Lung (tissue), 12 donors: ENCODE data around the gene ZBTB7B. TPM values are rescaled to one million over a fixed set of nuclear protein-coding genes. Genes with fewer than 3 reads are reported as not detected.

Experiments
- ATAC-seq: fragments of 200-7000 bp; cut with Tn5 transposase; one replicate; pipeline ENCODE4 v1.9.1; 2020; ENCODE audit warnings: moderate number of reproducible peaks; ENCODE audit not compliant: insufficient read depth, low FRiP score
- DNase-seq, 3 donors: peaks; one replicate each; pipeline ENCODE4 v3.0.0-alpha.2; 2013 to 2017
- H3K27ac ChIP-seq, 2 donors: one replicate each; pipeline ENCODE4 v1.5.1; 2013; ENCODE audit warnings: mild to moderate bottlenecking in 2 of 2, moderate library complexity in 2 of 2, control low read depth in 1 of 2, inconsistent platforms in 1 of 2, low read depth in 1 of 2, low read length in 1 of 2
- H3K27me3 ChIP-seq, 3 donors: one replicate each; pipeline ENCODE4 v1.5.1; 2013; ENCODE audit warnings: low read length in 2 of 3; ENCODE audit not compliant: control insufficient read depth in 3 of 3, insufficient read depth in 3 of 3
- H3K36me3 ChIP-seq, 4 donors: one replicate each; pipeline ENCODE4 v1.5.1; 2013; ENCODE audit warnings: low read length in 4 of 4, mild to moderate bottlenecking in 1 of 4, moderate library complexity in 1 of 4; ENCODE audit not compliant: control insufficient read depth in 4 of 4, insufficient read depth in 4 of 4
- H3K4me1 ChIP-seq, 5 donors: one replicate each; pipeline ENCODE4 v1.5.1; 2013; ENCODE audit warnings: low read length in 5 of 5, mild to moderate bottlenecking in 2 of 5, moderate library complexity in 1 of 5; ENCODE audit not compliant: control insufficient read depth in 5 of 5, insufficient read depth in 5 of 5
- H3K4me3 ChIP-seq: one replicate; pipeline ENCODE4 v1.5.1; 2013; ENCODE audit warnings: mild to moderate bottlenecking, control low read depth, moderate library complexity
- H3K9ac ChIP-seq, 2 donors: one replicate each; pipeline ENCODE4 v1.5.1; 2013; ENCODE audit warnings: low read length in 2 of 2, control low read depth in 1 of 2; ENCODE audit not compliant: insufficient read depth in 1 of 2
- H3K9me3 ChIP-seq, 4 donors: one replicate each; pipeline ENCODE4 v1.5.1; 2013; ENCODE audit warnings: low read length in 3 of 4, mild to moderate bottlenecking in 1 of 4, moderate library complexity in 1 of 4; ENCODE audit not compliant: control insufficient read depth in 4 of 4, insufficient read depth in 3 of 4
- CTCF ChIP-seq: IDR thresholded peaks from 2 replicates; pipeline ENCODE4 v1.5.1; 2012; ENCODE audit warnings: mild to moderate bottlenecking; ENCODE audit errors: control extremely low read depth, extremely low read depth
- WGBS, 2 donors: extraction: QIAGEN DNeasy Blood & Tissue Kit; methylation state at CpG; one replicate each; pipeline ENCODE4 v1.1.7; 2013; 5-methylcytosine and 5-hydroxymethylcytosine counted together
- polyA plus RNA-seq, 2 donors: library from polyadenylated mRNA; stranded (reverse); fragments of 200-250 nt; gene quantifications; one replicate each; pipeline ENCODE4 v1.2.1, GENCODE V29; 2013
- total RNA-seq, 2 donors: library from RNA; depleted of rRNA in 1 of 2; stranded (reverse); fragments of >200 nt in 1 of 2; gene quantifications; one replicate each; pipeline ENCODE4 v1.2.1, GENCODE V29; 2014 to 2021
- donor health status: control.
- donor health status: control.
- donor health status: Bipolar disorder and iron deficiency.
- donor health status: healthy.
- donor health status: DM: yes; HTN: yes; CAD: no.

Gene ZBTB7B
- total and polyA plus RNA-seq, 4 donors: 41.9 to 83.3 (median 55.2) TPM

- Histone ChIP-seq H3K9me3 (no peaks in the 10 kb centered on the region), H3K36me3 (peaks cover 0 to 20% (median 15%) of the 10 kb centered on the region in 4 donors), H3K4me3 (no peak overlapping the region), H3K27me3 (no peaks in the 10 kb centered on the region), H3K4me1 (peaks cover 8 to 44% (median 21%) of the 10 kb centered on the region in 5 donors), H3K9ac (no peak overlapping the region), H3K27ac (no peak overlapping the region)
- DNase-seq (no peak), ATAC-seq (no peak)
- WGBS, 2 donors: 93 to 95% methylated on average over 7 of the region's 7 CpGs
- no peak for TF ChIP-seq CTCF
These were observed 43.2 kb upstream of the ZBTB7B start for GRCh38 chr1:154959426-154959780.

DNA sequence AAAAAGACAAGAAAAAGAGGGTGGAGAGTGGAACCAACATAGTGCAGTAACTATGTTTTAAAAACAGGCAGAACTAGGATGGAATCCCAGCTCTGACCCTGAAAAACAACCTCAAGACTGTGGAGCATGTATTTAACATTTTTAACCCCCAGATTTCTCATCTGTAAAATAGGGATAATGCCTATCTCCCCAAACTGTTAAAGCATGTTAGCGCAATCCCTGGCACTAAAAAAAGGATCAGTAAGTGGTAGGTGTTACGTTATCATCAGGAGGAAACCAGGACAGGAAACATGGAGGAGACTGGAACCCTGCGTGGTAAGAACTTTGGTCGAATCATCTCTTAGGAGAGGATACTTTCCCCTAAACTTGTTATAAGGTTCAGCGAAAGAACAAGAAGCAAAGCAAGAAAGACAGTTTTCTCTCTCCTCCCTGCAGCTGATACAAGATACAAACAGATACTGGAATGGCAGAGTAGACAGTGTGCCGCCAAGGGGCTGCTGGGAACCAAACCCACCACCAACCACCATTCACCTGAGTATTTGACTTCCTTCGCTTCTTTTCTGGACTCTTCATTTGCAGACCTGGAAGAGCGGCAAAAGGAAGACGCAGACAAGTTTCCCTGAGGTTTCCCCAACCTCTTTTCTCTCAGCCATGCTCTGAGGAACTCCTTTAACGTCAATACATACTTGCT, 42.0 kb upstream of the ZBTB7B start:
- WGBS, 2 donors: 14 to 23% methylated on average over 10 of the region's 10 CpGs
- Histone ChIP-seq H3K36me3 (peaks cover 8 to 30% (median 19%) of the 10 kb centered on the region in 4 donors), H3K9me3 (no peaks in the 10 kb centered on the region), H3K27me3 (no peaks in the 10 kb centered on the region), H3K9ac (peak overlapping the region; percentile 19 to 65), H3K27ac (peak overlapping the region; percentile 23 to 99), H3K4me3 (peak overlapping the region; percentile 88), H3K4me1 (peaks cover 8 to 33% (median 13%) of the 10 kb centered on the region in 5 donors)
- no peak for TF ChIP-seq CTCF
- ATAC-seq: no peak
- DNase-seq: no peak

GRCh38 chr1:154961207-154962155, 41.1 kb upstream of the ZBTB7B start, which contains the start of gene PYGO2:
Gene PYGO2, minus strand, starts transcription at chr1:154961782. Its CDS starts 206 bp downstream, at chr1:154961576.
- TF ChIP-seq CTCF: peak; percentile 27
- DNase-seq (peak; percentile 81 to 87 (median 84)), ATAC-seq (peak; percentile 89)
- peaks cover 8 to 31% (median 13%) of the 10 kb centered on the region in 5 donors for H3K4me1 ChIP-seq
- H3K4me3 ChIP-seq: peak within 1 kb of the TSS; percentile 88
- H3K36me3 ChIP-seq: peaks cover 11 to 38% (median 25%) of the 10 kb centered on the region in 4 donors
- 0 to 1% methylated on average over 56 to 93 of the region's 93 CpGs for WGBS, 2 donors
- H3K27ac ChIP-seq: peak within 1 kb of the TSS; percentile 99
- H3K27me3 ChIP-seq: no peaks in the 10 kb centered on the region
- peak within 1 kb of the TSS; percentile 76 to 77 for H3K9ac ChIP-seq
- no peaks in the 10 kb centered on the region for H3K9me3 ChIP-seq
